Measurements from ENCODE around the gene BCL2L12. TPM values are rescaled to one million over a fixed set of nuclear protein-coding genes. Genes with fewer than 3 reads are reported as not detected.

The BCL2L12 gene
- total RNA-seq, 1 donor from 2014 or later: 6.8 TPM

DNA sequence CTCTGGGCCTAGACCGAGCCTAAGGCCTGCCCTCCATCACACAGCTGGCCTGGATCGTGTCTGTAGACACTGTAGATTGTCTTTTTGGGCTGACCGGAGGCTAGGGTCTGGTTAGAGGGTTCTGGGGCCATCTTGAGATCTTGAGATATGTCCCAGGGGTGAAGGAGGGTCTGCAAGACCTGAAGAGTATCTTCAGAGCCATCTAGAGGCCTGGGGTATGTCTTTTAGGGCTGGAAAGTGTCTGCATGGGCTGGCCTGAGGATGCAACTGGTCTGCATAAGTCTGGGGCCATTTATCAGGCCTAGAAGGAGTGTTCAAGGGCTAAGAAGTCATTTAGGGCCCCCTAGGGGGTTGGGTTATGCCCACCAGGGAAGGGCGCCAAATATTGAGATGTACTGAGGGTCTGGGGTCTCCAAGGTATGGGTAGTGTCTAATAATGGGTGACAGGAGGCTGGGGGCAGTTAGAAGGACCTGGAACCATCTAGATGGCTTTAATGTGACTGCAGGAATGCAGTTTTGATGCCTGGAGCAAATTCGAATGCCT lies 23.2 kb upstream of the BCL2L12 start:
- no peak for DNase-seq (ENCODE audit: low read depth, low spot score)

- no peak for DNase-seq (ENCODE audit: low read depth, low spot score)
Measured at GRCh38 chr19:49643466-49643865, 22.3 kb upstream of the BCL2L12 start.

DNA sequence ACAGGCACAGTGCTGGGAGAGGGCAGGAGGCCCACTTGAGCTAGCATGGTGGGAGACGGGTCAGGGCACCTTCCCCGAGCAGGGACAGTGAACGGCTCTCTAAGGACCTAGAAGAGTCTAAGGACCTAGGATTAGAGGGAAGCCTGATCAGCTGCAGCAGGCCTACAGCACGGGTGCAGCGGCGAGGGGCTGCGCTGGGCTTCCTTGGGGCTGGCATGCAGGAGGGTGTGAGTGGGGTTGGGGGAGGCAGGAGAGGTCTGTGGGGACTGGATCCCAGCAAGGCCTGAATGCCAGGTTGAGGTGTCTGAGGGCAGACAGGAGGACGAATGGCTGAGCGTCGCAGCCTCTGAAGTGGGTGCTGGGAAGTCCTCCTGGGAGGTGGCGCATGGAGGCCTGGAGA lies 20.1 kb upstream of the BCL2L12 start:
- DNase-seq (ENCODE audit: low read depth, low spot score): no peak

DNA sequence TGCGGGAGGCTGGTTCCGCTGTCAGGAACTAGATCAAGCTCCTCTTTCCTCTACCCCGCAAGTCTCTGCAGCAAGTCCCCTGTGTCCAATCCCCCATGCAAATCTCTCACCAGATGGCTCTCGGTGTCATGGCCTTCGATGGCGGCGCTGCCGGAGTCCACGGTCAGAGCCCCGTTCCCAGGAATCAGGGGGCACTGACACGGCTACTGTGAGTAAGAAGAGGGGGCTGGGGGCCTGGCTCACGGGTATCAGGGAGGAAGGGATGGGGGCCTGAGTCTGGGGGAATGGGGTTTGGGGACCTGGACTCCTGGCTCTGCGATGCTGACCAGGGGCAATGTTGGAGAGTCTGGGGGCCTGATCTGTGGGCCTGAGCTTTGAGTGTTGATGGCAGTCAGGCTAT lies 19.7 kb upstream of the BCL2L12 start:
- DNase-seq (ENCODE audit: low read depth, low spot score): no peak

GRCh38 chr19:49646586-49646985 lies 19.1 kb upstream of the BCL2L12 start:
- DNase-seq (ENCODE audit: low read depth, low spot score): no peak

DNA sequence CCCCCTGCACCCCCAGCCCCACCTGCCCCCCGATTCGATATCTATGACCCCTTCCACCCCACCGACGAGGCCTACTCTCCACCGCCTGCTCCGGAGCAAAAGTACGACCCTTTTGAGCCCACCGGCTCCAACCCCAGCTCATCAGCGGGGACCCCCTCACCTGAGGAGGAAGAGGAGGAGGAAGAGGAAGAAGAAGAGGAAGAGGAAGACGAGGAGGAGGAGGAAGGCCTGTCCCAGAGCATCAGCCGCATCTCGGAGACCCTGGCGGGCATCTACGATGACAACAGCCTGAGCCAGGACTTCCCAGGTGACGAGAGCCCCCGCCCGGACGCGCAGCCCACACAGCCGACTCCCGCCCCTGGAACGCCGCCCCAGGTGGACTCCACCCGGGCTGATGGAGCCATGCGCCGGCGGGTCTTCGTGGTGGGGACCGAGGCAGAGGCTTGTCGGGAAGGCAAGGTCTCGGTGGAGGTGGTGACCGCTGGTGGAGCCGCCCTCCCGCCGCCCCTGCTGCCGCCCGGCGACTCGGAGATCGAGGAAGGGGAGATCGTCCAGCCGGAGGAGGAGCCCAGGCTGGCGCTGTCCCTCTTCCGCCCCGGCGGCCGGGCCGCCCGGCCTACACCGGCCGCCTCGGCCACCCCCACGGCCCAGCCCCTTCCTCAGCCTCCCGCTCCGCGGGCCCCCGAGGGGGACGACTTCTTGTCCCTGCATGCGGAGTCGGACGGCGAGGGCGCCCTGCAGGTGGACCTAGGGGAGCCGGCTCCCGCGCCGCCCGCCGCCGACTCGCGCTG lies 14.5 kb upstream of the BCL2L12 start:
- DNase-seq (ENCODE audit: low read depth, low spot score): no peak

DNA sequence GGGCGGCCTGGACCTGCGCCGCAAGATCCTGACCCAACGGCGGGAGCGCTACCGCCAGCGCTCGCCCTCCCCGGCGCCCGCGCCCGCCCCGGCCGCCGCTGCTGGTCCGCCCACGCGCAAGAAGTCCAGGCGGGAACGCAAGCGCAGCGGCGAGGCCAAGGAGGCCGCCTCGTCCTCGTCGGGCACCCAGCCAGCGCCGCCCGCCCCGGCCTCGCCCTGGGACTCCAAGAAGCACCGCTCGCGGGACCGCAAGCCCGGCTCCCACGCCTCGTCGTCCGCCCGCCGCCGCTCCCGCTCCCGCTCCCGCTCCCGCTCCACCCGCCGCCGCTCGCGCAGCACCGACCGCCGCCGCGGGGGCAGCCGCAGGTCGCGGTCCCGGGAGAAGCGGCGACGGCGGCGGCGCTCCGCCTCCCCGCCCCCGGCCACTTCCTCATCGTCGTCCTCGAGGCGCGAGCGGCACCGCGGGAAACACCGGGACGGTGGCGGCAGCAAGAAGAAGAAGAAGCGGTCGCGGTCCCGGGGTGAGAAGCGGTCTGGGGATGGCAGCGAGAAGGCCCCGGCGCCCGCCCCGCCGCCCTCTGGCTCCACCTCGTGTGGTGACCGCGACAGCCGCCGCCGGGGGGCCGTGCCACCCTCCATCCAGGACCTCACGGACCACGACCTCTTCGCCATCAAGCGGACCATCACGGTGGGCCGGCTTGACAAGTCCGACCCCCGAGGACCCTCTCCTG lies 13.7 kb upstream of the BCL2L12 start:
- no peak for DNase-seq (ENCODE audit: low read depth, low spot score)

DNA sequence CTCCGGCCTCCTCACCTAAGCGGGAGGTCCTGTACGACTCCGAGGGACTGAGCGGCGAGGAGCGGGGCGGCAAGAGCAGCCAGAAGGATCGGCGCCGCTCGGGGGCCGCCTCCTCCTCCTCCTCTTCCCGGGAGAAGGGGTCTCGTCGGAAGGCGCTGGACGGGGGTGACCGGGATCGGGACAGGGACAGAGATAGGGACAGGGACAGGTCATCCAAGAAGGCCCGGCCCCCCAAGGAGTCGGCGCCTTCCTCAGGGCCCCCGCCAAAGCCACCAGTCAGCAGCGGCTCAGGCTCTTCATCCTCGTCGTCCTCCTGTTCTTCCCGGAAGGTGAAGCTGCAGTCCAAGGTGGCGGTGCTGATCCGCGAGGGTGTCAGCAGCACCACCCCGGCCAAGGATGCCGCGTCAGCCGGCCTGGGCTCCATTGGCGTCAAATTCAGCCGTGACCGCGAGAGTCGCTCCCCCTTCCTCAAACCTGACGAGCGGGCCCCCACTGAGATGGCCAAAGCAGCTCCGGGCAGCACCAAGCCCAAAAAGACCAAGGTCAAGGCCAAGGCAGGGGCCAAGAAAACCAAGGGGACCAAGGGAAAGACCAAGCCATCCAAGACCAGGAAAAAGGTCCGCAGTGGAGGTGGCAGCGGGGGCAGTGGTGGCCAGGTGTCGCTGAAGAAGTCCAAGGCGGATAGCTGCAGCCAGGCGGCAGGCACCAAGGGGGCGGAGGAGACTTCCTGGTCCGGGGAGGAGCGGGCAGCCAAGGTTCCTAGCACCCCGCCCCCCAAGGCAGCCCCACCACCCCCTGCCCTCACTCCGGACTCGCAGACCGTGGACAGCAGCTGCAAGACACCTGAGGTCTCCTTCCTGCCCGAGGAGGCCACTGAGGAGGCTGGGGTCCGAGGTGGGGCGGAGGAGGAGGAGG lies 12.9 kb upstream of the BCL2L12 start:
- DNase-seq (ENCODE audit: low read depth, low spot score): no peak

DNA sequence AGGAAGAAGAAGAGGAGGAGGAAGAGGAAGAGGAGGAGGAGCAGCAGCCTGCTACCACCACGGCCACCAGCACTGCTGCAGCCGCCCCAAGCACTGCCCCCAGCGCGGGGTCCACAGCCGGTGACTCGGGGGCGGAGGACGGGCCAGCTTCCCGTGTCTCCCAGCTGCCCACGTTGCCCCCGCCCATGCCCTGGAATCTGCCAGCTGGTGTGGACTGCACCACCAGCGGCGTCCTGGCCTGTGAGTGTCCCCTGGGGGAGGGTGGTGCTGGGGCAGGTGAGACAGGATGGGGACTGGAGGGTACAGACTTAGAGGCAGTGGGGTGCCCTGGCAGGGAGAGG lies 12.3 kb upstream of the BCL2L12 start:
- DNase-seq (ENCODE audit: low read depth, low spot score): no peak

GRCh38 chr19:49654581-49654980 lies 11.2 kb upstream of the BCL2L12 start:
- DNase-seq (ENCODE audit: low read depth, low spot score): no peak

- no peak for DNase-seq (ENCODE audit: low read depth, low spot score)
Measured at GRCh38 chr19:49655570-49656455, 9.9 kb upstream of the BCL2L12 start.

DNA sequence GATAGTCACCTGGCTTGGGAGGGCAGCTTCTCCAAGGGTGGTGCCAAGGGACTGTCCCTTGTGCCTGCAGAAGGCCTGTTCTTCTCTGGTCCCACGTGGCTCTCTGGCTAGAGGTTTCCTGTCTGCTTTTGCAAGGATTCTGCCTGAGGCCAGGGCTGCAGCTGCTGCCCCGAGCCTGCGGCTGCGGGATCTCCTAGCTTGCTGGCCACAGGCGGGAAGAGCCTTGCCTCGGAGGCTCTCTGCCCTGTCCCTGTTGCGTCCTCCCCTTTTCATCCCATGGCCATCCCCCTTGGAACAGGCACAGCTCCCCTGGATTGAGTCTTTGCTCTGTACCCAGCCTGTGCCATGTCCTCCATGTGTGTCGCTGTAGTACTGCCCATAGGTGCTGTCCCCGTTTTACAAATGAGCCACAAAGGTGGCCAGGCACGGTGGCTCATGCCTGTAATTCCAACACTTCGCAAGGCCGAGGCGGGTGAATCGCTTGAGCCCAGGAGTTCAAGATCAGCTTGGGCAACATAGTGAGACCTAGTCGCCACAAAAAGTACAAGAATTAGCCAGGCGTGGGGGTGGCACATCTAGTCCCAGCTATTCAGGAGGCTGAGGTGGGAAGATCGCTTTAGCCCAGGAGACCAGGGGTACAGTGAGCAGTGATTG lies 9.2 kb upstream of the BCL2L12 start:
- no peak for DNase-seq (ENCODE audit: low read depth, low spot score)

DNA sequence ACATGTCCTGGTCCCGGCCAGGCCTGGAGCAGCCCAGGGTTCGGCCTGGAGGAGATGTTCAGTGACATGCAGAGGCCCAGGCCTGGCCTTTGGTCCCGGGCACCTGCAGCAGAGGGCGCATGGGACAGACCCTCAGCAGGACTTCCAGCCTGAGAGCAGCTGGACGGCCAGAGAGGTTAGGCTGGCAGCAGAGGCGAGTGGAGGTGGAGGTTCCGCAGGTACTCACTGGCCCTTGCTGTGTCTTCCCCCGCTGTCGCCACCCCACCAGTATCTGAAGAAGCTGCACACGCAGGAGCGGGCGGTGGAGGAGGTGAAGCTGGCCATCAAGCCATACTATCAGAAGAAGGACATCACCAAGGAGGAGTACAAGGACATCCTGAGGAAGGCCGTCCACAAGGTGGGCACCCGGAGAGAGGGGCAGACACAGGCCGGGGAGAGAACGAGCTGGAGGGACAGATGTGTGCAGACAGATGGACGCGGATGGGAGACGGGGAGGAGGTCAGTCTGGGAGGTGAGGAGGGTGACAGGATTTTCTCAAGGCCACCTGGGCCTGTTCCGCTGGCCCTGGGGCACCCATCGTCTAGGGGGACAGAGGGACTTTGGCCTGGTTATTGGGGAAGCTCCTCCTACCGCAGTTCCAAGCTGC lies 8.1 kb upstream of the BCL2L12 start:
- DNase-seq (ENCODE audit: low read depth, low spot score): no peak

DNA sequence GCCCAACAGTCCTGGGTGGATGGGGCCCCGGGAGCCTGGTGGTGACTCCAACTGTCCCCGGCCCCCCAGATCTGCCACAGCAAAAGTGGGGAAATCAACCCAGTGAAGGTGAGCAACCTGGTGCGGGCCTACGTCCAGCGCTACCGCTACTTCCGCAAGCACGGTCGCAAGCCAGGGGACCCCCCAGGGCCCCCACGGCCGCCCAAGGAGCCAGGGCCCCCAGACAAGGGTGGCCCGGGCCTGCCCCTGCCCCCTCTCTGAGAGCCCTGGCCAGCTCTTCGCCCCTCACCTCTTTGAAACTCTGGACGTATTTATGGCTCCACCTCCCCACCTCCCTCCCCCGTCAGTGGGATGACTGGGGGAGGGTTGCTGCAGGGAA lies 7.6 kb upstream of the BCL2L12 start:
- DNase-seq (ENCODE audit: low read depth, low spot score): no peak

DNA sequence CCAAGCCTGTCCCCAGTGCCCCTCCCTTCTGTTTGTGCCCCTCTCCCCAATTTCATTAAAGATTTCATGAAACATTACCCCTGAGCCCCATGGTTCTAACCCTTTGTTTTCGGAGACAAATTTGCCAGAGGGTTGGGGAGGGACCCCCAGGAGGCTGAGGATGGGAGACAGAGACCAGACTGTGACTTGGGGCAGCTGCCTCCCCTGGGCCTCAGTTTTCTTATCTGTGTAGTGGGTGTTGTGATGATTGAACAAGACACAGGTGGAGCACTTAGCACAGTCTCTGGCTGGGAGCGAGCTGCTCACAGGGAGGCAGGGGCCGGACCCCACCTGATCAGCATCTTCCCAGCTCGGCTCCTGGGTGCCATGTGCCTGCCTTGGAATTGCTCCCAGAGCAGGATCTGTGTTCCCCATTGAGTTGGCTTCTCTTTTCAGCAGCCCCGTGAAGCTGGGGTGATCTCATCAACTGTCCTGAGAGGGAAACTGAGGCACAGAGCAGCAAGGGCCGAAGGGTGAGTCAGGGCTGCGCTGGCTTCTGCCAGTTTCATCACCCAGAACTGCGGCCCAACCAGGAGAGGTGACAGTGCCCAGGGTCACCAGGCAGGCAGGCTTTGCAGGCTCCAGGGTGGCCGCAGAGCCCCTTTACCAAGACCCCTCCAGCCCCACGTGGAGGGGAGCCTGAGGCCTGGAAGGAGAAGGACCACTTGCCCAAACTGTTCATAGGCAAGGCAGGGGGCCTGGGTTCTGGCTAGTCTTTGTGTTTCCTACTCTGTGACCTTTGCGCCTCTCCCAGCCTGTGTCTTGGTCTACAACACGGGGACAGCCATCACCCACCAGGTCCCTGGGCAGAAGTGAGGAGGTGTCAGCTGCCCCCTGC lies 6.9 kb upstream of the BCL2L12 start:
- no peak for DNase-seq (ENCODE audit: low read depth, low spot score)

- DNase-seq (ENCODE audit: low read depth, low spot score): no peak
Measured at GRCh38 chr19:49660338-49660961, 5.3 kb upstream of the BCL2L12 start.

- DNase-seq (ENCODE audit: low read depth, low spot score): no peak
Measured at GRCh38 chr19:49662011-49662410, 3.7 kb upstream of the BCL2L12 start.

GRCh38 chr19:49663224-49663623 lies 2.5 kb upstream of the BCL2L12 start:
- DNase-seq (ENCODE audit: low read depth, low spot score): no peak
